GM21447 (cell line): ENCODE data around the gene SAE1.

Experiments used
- ATAC-seq: cut with Tn5 transposase; IDR thresholded peaks from one replicate; pipeline ENCODE4 v1.9.1; 2021; ENCODE audit not compliant: unreplicated experiment

SAE1 gene

DNA sequence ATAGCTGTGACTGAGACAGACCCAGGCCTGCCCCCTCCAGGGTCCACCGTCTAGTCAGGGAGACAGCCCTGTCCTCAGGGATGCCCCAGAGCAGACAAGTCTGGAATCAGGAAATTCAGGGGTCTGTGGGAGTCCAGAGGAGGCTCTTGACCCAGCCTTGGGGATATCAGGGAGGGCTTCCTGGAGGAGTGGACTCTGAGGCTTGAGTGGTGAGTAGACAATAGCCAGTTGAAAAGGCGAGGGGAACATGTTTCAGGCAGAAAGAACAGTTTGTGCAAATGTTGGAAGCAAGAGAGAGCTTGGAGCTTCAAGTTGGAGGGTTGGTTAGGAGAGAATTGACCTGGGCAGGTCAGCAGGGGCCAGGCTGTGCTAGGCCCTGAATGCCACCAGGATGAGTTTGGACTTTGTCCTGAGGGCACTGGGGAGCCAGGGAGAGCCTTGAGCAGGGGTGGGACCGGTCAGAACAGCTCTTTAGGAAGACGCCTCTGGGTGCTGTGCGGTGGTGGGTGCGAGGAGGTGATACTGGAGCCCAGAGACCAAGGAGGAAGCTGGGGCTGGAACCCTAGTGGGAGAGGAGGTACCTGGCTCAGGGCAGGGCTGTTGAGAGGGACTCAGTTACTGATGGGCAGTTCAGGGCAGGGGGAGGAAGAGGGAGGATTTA lies 128.4 kb downstream of the SAE1 start:
- no peak for ATAC-seq
